HG03039 (cell line): ENCODE measurements around the gene PLXNA4.

Experiments
- ATAC-seq: cut with Tn5 transposase; IDR thresholded peaks from one replicate; pipeline ENCODE4 v1.9.1; 2021; ENCODE audit warnings: mild to moderate bottlenecking, moderate library complexity; ENCODE audit not compliant: unreplicated experiment

Gene PLXNA4

GRCh38 chr7:132336797-132337196 is 239.5 kb downstream of the PLXNA4 start:
- no peak for ATAC-seq

GRCh38 chr7:132333301-132333700 is 243.0 kb downstream of the PLXNA4 start:
- ATAC-seq: no peak

- ATAC-seq: no peak
Measured at GRCh38 chr7:132328760-132329159, 247.5 kb downstream of the PLXNA4 start.

- ATAC-seq: no peak
Measured at GRCh38 chr7:132328047-132328620, 248.1 kb downstream of the PLXNA4 start.

- no peak for ATAC-seq
Measured at GRCh38 chr7:132326878-132327589, 249.2 kb downstream of the PLXNA4 start.

- ATAC-seq: no peak
Measured at GRCh38 chr7:132322970-132323369, 253.3 kb downstream of the PLXNA4 start.

- no peak for ATAC-seq
Measured at GRCh38 chr7:132321387-132321786, 254.9 kb downstream of the PLXNA4 start.

- ATAC-seq: no peak
Measured at GRCh38 chr7:132319481-132319880, 256.8 kb downstream of the PLXNA4 start.

GRCh38 chr7:132318352-132319318 is 257.6 kb downstream of the PLXNA4 start:
- ATAC-seq: peak; percentile 91

GRCh38 chr7:132317701-132318351 is 258.4 kb downstream of the PLXNA4 start:
- ATAC-seq: no peak

- no peak for ATAC-seq
Measured at GRCh38 chr7:132312531-132313055, 263.7 kb downstream of the PLXNA4 start.

- ATAC-seq: no peak
Measured at GRCh38 chr7:132311733-132312132, 264.5 kb downstream of the PLXNA4 start.

- ATAC-seq: no peak
Measured at GRCh38 chr7:132309102-132309805, 267.0 kb downstream of the PLXNA4 start.

GRCh38 chr7:132307465-132307864 is 268.8 kb downstream of the PLXNA4 start:
- ATAC-seq: no peak

GRCh38 chr7:132300599-132301277 is 275.5 kb downstream of the PLXNA4 start:
- no peak for ATAC-seq

- no peak for ATAC-seq
Measured at GRCh38 chr7:132298790-132299189, 277.5 kb downstream of the PLXNA4 start.

- ATAC-seq: no peak
Measured at GRCh38 chr7:132296820-132297219, 279.4 kb downstream of the PLXNA4 start.

- ATAC-seq: no peak
Measured at GRCh38 chr7:132295175-132295574, 281.1 kb downstream of the PLXNA4 start.

- ATAC-seq: no peak
Measured at GRCh38 chr7:132292803-132293202, 283.5 kb downstream of the PLXNA4 start.

- no peak for ATAC-seq
Measured at GRCh38 chr7:132291481-132291880, 284.8 kb downstream of the PLXNA4 start.
